ENCODE measurements around the gene FILIP1L.

- no peak for TF ChIP-seq CTCF (conservative IDR thresholded peaks at IDR 0.05)
- TF ChIP-seq ZFX (IDR thresholded peaks at IDR 0.05) = no peak
Measured at GRCh38 chr3:99825004-99825640, 289.2 kb downstream of the FILIP1L start.
